HUES64 (cell line): ENCODE data around the gene CHGA.

Experiments used
- H3K27ac ChIP-seq: 2 replicates; pipeline ENCODE4 v1.7.0; 2013; ENCODE audit warnings: low read depth, low read length, inconsistent platforms
- H3K27me3 ChIP-seq: 2 replicates; pipeline ENCODE4 v1.6.1; 2013; ENCODE audit warnings: mild to moderate bottlenecking, low read length; ENCODE audit not compliant: insufficient read depth
- H3K36me3 ChIP-seq: 2 replicates; pipeline ENCODE4 v1.6.1; 2013; ENCODE audit warnings: mild to moderate bottlenecking, low read length; ENCODE audit not compliant: insufficient read depth
- H3K4me1 ChIP-seq: 2 replicates; pipeline ENCODE4 v1.6.1; 2013; ENCODE audit warnings: mild to moderate bottlenecking, low read length, moderate library complexity; ENCODE audit not compliant: insufficient read depth
- H3K4me3 ChIP-seq: 2 replicates; pipeline ENCODE4 v1.5.1; 2013; ENCODE audit warnings: mild to moderate bottlenecking, low read length, moderate library complexity
- H3K9ac ChIP-seq: 2 replicates; pipeline ENCODE4 v1.6.1; 2013; ENCODE audit warnings: mild to moderate bottlenecking, low read depth, low read length
- H3K9me3 ChIP-seq: 2 replicates; pipeline ENCODE4 v1.6.1; 2013; ENCODE audit warnings: low read depth, low read length; ENCODE audit not compliant: insufficient read depth
- WGBS: fragments of 150-250, 120-280 bp; methylation state at CpG from one replicate; pipeline ENCODE4 v1.1.7; 2013; ENCODE audit warnings: missing lambda C conversion rate; 5-methylcytosine and 5-hydroxymethylcytosine counted together

Gene CHGA

DNA sequence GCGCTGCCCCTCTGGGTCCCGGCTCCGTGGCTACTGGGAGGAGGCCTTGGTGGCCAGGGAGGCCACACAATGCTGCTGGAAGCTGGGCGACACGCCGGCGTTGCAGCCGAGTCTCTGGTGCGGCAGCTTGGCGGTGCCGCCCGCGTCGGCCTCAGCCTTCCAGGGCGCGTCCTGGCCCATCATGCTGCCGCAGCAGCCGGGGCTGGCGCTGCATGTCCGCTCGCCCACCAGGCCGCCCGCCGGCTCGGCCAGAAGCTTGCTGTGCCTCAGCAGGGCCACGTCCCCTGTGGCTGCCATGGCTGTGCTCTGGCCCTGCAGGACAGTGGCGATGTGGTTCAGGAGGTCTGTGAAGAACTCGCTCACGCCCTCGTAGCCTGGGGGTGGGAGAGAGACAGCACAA lies 18.6 kb downstream of the CHGA start:
- Histone ChIP-seq H3K36me3 (peaks cover 8% of the 10 kb centered on the region), H3K4me3 (no peak overlapping the region), H3K4me1 (no peaks in the 10 kb centered on the region), H3K27ac (no peak overlapping the region), H3K27me3 (no peaks in the 10 kb centered on the region), H3K9ac (no peak overlapping the region), H3K9me3 (no peaks in the 10 kb centered on the region)
- WGBS: 97% methylated on average over 30 of the region's 30 CpGs

DNA sequence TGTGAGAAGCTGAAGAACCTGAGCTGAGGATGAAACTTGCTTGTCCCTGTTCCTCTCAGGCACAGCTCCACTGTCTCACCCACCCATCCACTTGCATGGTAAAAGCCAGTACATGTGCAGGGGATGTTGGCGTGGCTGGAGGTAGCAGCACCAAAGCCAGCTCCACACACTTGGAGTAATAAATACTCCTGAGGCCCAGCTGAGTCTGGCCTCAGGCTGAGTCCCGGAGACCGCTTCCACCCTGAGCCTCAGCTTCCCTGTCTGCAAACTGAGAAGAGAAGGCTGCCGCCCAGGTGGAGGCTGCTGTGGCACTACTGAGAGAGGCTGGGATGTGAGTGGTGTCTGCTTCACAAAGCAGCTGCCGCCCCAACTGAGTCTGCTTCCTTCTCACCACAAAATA lies 19.2 kb downstream of the CHGA start:
- Histone ChIP-seq H3K27me3 (no peaks in the 10 kb centered on the region), H3K36me3 (peaks cover 10% of the 10 kb centered on the region), H3K4me1 (no peaks in the 10 kb centered on the region), H3K9ac (no peak overlapping the region), H3K27ac (no peak overlapping the region), H3K4me3 (no peak overlapping the region), H3K9me3 (no peaks in the 10 kb centered on the region)
- WGBS: 93% methylated on average over 5 of the region's 5 CpGs

DNA sequence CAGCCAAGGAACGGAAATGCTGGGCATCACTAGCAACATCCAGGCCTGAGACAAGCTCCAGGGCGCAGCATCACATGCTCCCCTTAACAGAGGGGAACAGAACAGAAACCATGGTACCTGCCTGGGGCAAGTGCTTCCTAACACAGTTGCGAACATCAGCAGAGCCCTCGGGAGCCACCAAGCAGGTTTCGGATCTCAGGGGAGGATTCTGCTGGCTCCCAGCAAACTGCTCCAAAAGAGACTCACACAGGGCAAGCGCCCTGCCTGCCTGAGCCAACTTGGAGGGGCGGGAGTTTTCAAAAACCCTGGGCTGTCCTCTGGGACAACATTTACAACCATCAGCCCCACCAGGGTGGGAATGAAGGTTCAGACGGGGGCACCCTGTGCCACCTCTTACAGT lies 19.6 kb downstream of the CHGA start:
- Histone ChIP-seq H3K9me3 (no peaks in the 10 kb centered on the region), H3K9ac (no peak overlapping the region), H3K27ac (no peak overlapping the region), H3K4me1 (no peaks in the 10 kb centered on the region), H3K27me3 (no peaks in the 10 kb centered on the region), H3K4me3 (no peak overlapping the region), H3K36me3 (peaks cover 10% of the 10 kb centered on the region)
- WGBS: 93% methylated on average over 8 of the region's 8 CpGs

DNA sequence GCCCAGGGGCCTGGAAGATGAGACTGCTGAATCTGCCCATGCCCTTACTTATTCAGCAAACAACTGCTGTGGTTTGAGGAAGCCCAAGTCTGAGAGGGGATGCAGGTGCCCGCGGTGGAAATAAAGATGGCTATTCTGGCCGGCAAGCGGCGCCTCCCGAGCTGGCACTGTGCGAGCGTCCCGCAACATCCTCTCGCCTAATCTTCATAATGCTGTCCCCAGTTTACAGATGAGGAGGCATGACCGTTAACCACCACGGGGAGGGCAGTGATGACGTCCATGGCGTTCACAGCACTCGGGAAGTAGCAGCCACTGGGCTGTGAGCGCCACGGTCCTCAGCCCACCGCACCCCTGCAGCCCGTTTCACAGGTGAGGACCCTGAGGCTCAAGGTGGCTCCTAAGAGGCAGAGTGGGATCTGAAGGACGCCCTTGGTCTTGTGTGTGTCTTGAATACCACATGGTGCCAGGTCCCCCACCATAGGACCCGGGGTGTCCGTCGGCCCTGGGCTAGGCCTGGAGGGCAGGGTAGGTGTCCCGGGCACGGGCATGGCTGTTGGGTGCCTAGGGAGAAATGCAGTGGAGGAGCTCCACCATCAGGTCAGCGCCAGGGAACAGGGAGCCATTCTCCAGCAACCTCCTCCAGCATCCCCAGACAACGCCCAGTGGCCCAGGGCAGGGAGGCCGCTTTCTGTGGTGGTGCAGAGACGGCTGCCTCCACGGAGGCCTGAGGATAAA lies 20.2 kb downstream of the CHGA start:
- Histone ChIP-seq H3K9me3 (no peaks in the 10 kb centered on the region), H3K27me3 (no peaks in the 10 kb centered on the region), H3K36me3 (peaks cover 12% of the 10 kb centered on the region), H3K4me3 (no peak overlapping the region), H3K27ac (no peak overlapping the region), H3K4me1 (no peaks in the 10 kb centered on the region), H3K9ac (no peak overlapping the region)
- WGBS: 96% methylated on average over 30 of the region's 30 CpGs

DNA sequence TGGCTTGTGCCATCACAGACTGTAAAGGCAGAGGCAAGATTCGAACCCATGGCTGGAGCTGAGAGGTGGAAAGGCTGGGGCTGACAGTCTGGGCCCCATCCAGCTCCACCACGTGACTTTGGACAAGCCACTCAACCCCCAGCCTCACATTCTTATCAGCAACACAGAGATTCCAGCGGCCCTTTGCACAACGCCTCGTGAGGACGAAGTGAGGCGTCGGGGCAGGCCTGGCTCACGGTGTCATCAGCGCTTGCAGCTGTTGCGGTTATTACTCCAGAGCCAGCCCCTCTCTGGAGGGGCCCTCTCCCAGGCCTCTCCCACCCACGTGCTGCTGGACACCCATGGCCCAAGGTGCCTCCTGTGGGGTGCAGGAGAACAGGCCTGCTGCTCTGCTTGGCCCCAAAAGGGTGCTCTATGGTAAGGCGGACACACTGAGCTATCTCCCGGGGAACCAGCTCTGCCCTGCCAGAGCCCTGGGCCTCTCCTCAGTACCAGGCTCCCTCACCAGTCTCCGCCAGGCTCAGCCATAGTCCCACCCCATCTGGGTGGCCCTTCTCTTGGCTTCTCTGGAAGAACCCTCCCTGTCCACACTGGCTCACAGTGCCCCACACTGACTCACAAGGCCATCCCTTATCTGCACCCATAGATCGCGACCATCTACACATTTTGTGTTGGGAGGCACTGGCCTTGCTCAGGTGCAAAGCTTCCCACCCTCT lies 21.1 kb downstream of the CHGA start:
- no peak overlapping the region for H3K27ac ChIP-seq

DNA sequence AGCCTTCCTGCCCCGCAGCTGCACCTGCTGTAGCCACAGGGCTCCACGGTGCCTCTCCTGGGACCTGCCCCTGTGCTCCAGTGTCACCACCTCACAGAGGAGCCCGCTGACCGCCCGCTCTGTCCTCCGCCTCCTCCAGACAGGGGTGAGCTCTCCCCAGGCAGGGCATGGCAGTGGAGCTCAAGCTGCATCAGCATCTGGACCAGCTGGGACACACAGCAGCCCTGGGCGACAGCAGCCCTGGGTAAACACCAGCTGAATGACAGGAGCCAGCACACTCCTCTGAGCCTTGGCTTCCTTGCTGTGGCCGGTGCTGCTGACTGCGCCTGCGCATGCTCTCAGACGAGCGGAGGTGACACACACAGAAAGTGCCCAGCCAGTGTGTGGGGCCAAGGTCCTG lies 22.0 kb downstream of the CHGA start:
- Histone ChIP-seq H3K36me3 (peaks cover 21% of the 10 kb centered on the region), H3K4me3 (no peak overlapping the region), H3K27ac (no peak overlapping the region), H3K27me3 (no peaks in the 10 kb centered on the region), H3K9ac (no peak overlapping the region), H3K4me1 (no peaks in the 10 kb centered on the region), H3K9me3 (no peaks in the 10 kb centered on the region)
- WGBS: 96% methylated on average over 12 of the region's 12 CpGs

More for the DNA sequence above, 21.1 kb downstream of the CHGA start:
- no peak overlapping the region for H3K9ac ChIP-seq
- H3K36me3 ChIP-seq: peaks cover 15% of the 10 kb centered on the region
- WGBS: 93% methylated on average over 17 of the region's 17 CpGs
- H3K27me3 ChIP-seq: no peaks in the 10 kb centered on the region
- no peaks in the 10 kb centered on the region for H3K4me1 ChIP-seq
- H3K9me3 ChIP-seq: no peaks in the 10 kb centered on the region
- H3K4me3 ChIP-seq: no peak overlapping the region

DNA sequence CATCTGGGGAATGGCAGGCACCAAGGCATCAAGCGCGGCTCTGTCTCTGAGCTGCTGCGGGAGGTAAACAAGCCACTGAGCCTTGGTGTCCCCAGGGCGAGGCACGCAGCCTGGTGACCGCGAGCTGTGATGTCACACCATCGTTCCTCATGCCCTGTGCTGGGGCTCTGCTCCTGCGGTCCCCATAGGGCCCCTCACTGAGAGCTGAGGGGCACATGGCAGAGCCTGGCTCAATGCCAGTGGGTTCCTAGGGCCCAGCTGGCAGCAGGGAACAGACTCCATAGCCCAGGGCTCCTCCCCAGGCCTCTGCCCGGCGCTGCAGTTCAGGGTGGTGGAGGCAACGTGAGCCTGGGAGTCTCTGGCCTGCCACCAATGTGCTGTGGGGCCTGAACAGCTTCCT lies 22.6 kb downstream of the CHGA start:
- H3K9me3 ChIP-seq: no peaks in the 10 kb centered on the region
- H3K9ac ChIP-seq: no peak overlapping the region
- 95% methylated on average over 12 of the region's 12 CpGs for WGBS
- H3K4me3 ChIP-seq: no peak overlapping the region
- peaks cover 27% of the 10 kb centered on the region for H3K36me3 ChIP-seq
- no peaks in the 10 kb centered on the region for H3K27me3 ChIP-seq
- no peaks in the 10 kb centered on the region for H3K4me1 ChIP-seq
- no peak overlapping the region for H3K27ac ChIP-seq

DNA sequence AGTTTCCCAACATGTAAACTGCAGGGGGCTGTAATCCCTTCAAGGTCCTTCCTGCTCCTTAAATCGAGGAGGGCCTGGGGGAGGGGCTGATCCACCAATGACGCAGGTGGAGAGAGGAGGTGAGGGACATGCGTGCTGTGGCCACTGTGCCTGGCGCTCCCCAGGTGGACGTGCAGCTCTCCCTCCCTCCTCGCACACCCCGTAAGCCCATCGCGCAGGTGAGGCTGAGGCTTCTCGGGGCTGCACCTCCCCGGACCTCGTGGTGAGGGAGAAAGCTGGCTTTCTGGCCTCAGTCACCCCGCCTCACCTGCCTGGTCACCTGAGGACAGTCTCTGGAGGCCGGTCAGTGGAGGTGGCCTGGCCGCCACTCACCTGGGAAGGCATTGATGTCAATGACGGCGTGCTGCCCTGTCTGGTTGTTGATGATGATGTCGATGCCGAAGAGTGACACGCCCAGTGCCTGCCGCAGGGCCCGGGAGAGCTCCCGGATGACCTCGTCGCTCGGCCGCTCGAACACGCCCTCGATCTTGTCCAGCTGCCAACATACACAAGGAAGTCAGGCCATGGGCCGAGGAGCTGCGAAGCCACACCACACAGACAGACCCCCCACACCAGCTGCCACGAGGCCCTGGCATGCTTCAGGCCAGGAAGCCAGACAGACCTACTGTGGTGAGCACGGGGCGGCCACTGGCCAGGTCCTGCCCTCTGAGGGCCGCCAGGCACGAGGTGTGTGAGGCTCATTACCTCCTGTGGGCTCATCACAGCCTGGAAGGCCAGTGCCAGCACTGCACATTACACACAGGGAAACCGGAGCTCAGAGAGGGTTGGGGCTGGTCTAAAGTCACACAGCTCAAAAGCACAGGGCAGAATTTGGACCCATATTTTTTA lies 23.3 kb downstream of the CHGA start:
- Histone ChIP-seq H3K27ac (no peak overlapping the region), H3K4me1 (no peaks in the 10 kb centered on the region), H3K27me3 (no peaks in the 10 kb centered on the region), H3K4me3 (no peak overlapping the region), H3K9ac (no peak overlapping the region), H3K9me3 (no peaks in the 10 kb centered on the region), H3K36me3 (peaks cover 33% of the 10 kb centered on the region)
- 95% methylated on average over 38 of the region's 38 CpGs for WGBS

DNA sequence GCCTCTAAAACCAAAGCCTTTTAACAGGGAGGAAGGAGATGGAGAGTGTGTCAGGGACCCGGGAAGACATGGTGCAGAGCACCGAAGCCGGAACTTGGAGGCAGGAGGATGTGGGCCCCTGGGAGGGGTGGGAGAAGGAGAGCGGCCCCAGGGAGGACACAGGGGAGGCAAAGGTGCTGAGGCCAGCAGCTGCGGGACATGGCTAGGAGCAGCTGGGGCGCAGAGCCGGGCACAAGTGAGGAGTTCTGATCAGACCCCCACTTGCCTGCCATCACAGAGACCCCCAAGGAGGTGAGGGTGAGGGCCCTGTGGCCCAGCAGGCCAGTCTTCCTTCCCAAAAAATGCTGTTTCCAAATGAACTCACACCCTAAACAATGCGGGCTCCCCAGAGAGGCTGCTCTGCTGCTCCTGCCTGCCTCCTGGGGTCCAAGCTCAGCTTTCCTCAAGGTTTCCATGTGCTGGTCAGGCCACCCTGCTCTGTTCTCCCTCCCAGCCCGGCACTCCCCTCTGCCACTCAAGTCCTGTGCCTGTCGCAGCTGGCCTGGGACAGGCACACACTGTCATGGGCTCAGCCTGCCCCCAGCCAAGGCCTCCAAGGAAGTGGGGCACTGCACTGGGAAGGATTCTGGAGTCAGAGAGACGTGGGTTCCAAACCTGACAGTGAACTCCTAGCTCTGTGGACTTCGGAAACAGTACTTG lies 24.0 kb downstream of the CHGA start:
- Histone ChIP-seq H3K27ac (no peak overlapping the region), H3K4me1 (no peaks in the 10 kb centered on the region), H3K27me3 (no peaks in the 10 kb centered on the region), H3K36me3 (peaks cover 38% of the 10 kb centered on the region), H3K4me3 (no peak overlapping the region), H3K9ac (no peak overlapping the region), H3K9me3 (no peaks in the 10 kb centered on the region)
- 85% methylated on average over 12 of the region's 12 CpGs for WGBS

DNA sequence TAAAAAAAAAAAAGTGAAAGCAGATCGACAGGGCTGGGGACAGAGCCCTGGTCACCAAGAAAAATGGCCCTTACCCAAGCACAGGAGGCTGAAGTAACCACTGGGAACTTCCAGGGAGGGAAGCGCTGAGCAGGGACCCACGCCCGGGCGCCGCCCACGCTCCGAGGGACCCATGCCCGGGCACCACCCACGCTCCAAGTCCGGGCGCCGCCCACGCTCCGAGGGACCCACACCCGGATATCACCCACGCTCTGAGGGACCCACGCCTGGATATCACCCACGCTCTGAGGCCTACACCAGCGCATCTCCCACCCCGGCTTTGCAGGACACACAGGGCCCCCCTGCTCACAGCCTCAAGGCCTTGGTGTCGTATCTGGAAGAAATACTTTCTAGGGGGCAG lies 25.7 kb downstream of the CHGA start:
- no peaks in the 10 kb centered on the region for H3K9me3 ChIP-seq
- WGBS: 96% methylated on average over 22 of the region's 22 CpGs

More for the DNA sequence above, 25.7 kb downstream of the CHGA start:
- H3K4me3 ChIP-seq: no peak overlapping the region
- H3K4me1 ChIP-seq: no peaks in the 10 kb centered on the region
- H3K9ac ChIP-seq: no peak overlapping the region
- no peak overlapping the region for H3K27ac ChIP-seq
- peaks cover 35% of the 10 kb centered on the region for H3K36me3 ChIP-seq
- H3K27me3 ChIP-seq: no peaks in the 10 kb centered on the region
